Measurements from ENCODE around the gene PHF11. TPM values are rescaled to one million over a fixed set of nuclear protein-coding genes. Genes with fewer than 3 reads are reported as not detected.

Gene PHF11
- total and polyA plus RNA-seq, 2 of the 8 experiments (the other 6 are each of a cell fraction or from before 2014, with no cell fraction given), result 6.1 to 8.1 TPM

- no peak for TF ChIP-seq CHD7 (IDR thresholded peaks at IDR 0.05; ENCODE audit: insufficient replicate concordance, low read length)
- no peak for TF ChIP-seq RBBP5 (IDR thresholded peaks at IDR 0.05; ENCODE audit: borderline replicate concordance, low read depth, low read length)
- TF ChIP-seq CHD2 (IDR thresholded peaks at IDR 0.05; ENCODE audit: low read length), result no peak
- no peak for TF ChIP-seq BRCA1 (IDR thresholded peaks at IDR 0.05; ENCODE audit: low read depth, low read length)
- TF ChIP-seq RNF2 (IDR thresholded peaks at IDR 0.05; ENCODE audit: borderline replicate concordance, low read depth, low read length, missing control alignments, poor library complexity, severe bottlenecking), result no peak
- TF ChIP-seq POLR2A (IDR thresholded peaks at IDR 0.05; ENCODE audit: control extremely low read depth in 1 of 2, low read depth in 2 of 2, low read length in 2 of 2), result no peak
- TF ChIP-seq SIN3A (conservative IDR thresholded peaks at IDR 0.05 in 1 of 2, IDR thresholded peaks at IDR 0.05 in 1 of 2; ENCODE audit: low read depth in 1 of 2, low read length in 2 of 2), result no peak
- TF ChIP-seq BACH1 (IDR thresholded peaks at IDR 0.05; ENCODE audit: low read length), result no peak
- TF ChIP-seq KDM4A (IDR thresholded peaks at IDR 0.05; ENCODE audit: low read depth, low read length, severe bottlenecking), result no peak
- TF ChIP-seq MAX (IDR thresholded peaks at IDR 0.05), result no peak
- TF ChIP-seq EP300 (IDR thresholded peaks at IDR 0.05; ENCODE audit: borderline replicate concordance in 1 of 2, low read depth in 2 of 2, low read length in 2 of 2), result no peak
Observed at GRCh38 chr13:49540552-49540951, 44.8 kb downstream of the PHF11 start (continued).
